OCI-LY1 (cell line): ENCODE data around the gene DPT.

Source experiments
- H2AFZ ChIP-seq: fragments of 200-600 bp; sonication (generic), shearing (Covaris generic); 2 replicates; pipeline ENCODE4 v1.6.0; 2014; ENCODE audit warnings: antibody characterized with exemption, mild to moderate bottlenecking, low read length
- H3F3A ChIP-seq: fragments of 200-600 bp; sonication (generic), shearing (Covaris generic); 2 replicates; pipeline ENCODE4 v1.6.0; 2014; ENCODE audit warnings: mild to moderate bottlenecking, antibody characterized with exemption, low read length, moderate library complexity; ENCODE audit not compliant: insufficient read depth
- H3K27ac ChIP-seq: fragments of 200-600 bp; sonication (generic); 2 replicates; pipeline ENCODE4 v1.5.1; 2014; ENCODE audit warnings: low read length, mixed run types, mild to moderate bottlenecking, low read depth; ENCODE audit not compliant: poor library complexity, severe bottlenecking
- H3K27me3 ChIP-seq: fragments of 200-600 bp; sonication (generic); 2 replicates; pipeline ENCODE4 v1.6.0; 2014; ENCODE audit warnings: antibody characterized with exemption, mild to moderate bottlenecking, low read length, moderate library complexity; ENCODE audit not compliant: insufficient read depth
- H3K36me3 ChIP-seq: fragments of 200-600 bp; sonication (generic); 2 replicates; pipeline ENCODE4 v1.6.1; 2014; ENCODE audit warnings: mild to moderate bottlenecking, antibody characterized with exemption, low read length, moderate library complexity, mixed read lengths; ENCODE audit not compliant: insufficient read depth
- H3K4me1 ChIP-seq: fragments of 200-600 bp; sonication (generic); 2 replicates; pipeline ENCODE4 v1.5.1; 2014; ENCODE audit warnings: mild to moderate bottlenecking, low read length, moderate library complexity; ENCODE audit not compliant: insufficient read depth, severe bottlenecking
- H3K4me2 ChIP-seq: fragments of 200-600 bp; sonication (generic), shearing (Covaris generic); 2 replicates; pipeline ENCODE4 v1.6.1; 2014; ENCODE audit warnings: low read length
- H3K4me3 ChIP-seq: fragments of 200-600 bp; sonication (generic); 2 replicates; pipeline ENCODE4 v1.5.1; 2014; ENCODE audit warnings: low read length, low read depth, mild to moderate bottlenecking, mixed read lengths; ENCODE audit not compliant: poor library complexity, severe bottlenecking
- H3K79me2 ChIP-seq: fragments of 200-600 bp; shearing (Covaris generic); 2 replicates; pipeline ENCODE4 v1.6.1; 2016; ENCODE audit warnings: mixed run types, low read length, mixed read lengths; ENCODE audit not compliant: insufficient read depth
- H3K9ac ChIP-seq: fragments of 200-600 bp; sonication (generic), shearing (Covaris generic); 2 replicates; pipeline ENCODE4 v1.6.1; 2014; ENCODE audit warnings: mild to moderate bottlenecking, low read length, mixed read lengths
- H3K9me2 ChIP-seq: fragments of 200-600 bp; sonication (generic), shearing (Covaris generic); 2 replicates; pipeline ENCODE4 v1.6.1; 2014; ENCODE audit warnings: low read depth, mild to moderate bottlenecking, low read length, mixed read lengths
- H3K9me3 ChIP-seq: fragments of 200-600 bp; shearing (Covaris generic); 2 replicates; pipeline ENCODE4 v1.6.1; 2014; ENCODE audit warnings: low read length, mixed read lengths
- H4K20me1 ChIP-seq: fragments of 200-600 bp; sonication (generic), shearing (Covaris generic); 2 replicates; pipeline ENCODE4 v1.6.0; 2016; ENCODE audit warnings: mild to moderate bottlenecking, low read length; ENCODE audit not compliant: insufficient read depth
- CTCF ChIP-seq: fragments of 200-600 bp; sonication (generic), shearing (Covaris generic); IDR thresholded peaks from 2 replicates; pipeline ENCODE4 v1.5.1; 2017; ENCODE audit warnings: mild to moderate bottlenecking, antibody characterized with exemption, low read length, moderate library complexity, mixed read lengths
- EZH2 ChIP-seq: fragments of 200-600 bp; sonication (generic), shearing (Covaris generic); IDR thresholded peaks from 2 replicates; pipeline ENCODE4 v1.8.0; 2017; ENCODE audit warnings: borderline replicate concordance, mixed run types, mild to moderate bottlenecking, antibody characterized with exemption, low read length, moderate library complexity, mixed read lengths

The DPT gene

GRCh38 chr1:168733241-168733640, 4.2 kb upstream of the DPT start:
- H3K36me3 ChIP-seq: no peaks in the 10 kb centered on the region
- TF ChIP-seq CTCF: no peak
- TF ChIP-seq EZH2: no peak
- no peaks in the 10 kb centered on the region for H3F3A ChIP-seq
- no peaks in the 10 kb centered on the region for H3K27me3 ChIP-seq
- H3K27ac ChIP-seq: no peak overlapping the region
- no peaks in the 10 kb centered on the region for H4K20me1 ChIP-seq
- no peaks in the 10 kb centered on the region for H3K4me1 ChIP-seq
- no peak overlapping the region for H3K4me3 ChIP-seq
- H3K9ac ChIP-seq: no peak overlapping the region
- H3K9me3 ChIP-seq: no peaks in the 10 kb centered on the region
- H3K9me2 ChIP-seq: no peaks in the 10 kb centered on the region
- no peak overlapping the region for H2AFZ ChIP-seq
- no peaks in the 10 kb centered on the region for H3K79me2 ChIP-seq
- H3K4me2 ChIP-seq: no peak overlapping the region

- Histone ChIP-seq H3K27me3 (no peaks in the 10 kb centered on the region), H3K4me2 (no peak overlapping the region), H3K9ac (no peak overlapping the region), H3K4me3 (no peak overlapping the region), H3K27ac (no peak overlapping the region), H3K79me2 (no peaks in the 10 kb centered on the region), H3K9me2 (no peaks in the 10 kb centered on the region), H4K20me1 (no peaks in the 10 kb centered on the region), H3K36me3 (no peaks in the 10 kb centered on the region), H3F3A (no peaks in the 10 kb centered on the region), H2AFZ (no peak overlapping the region), H3K9me3 (no peaks in the 10 kb centered on the region), H3K4me1 (no peaks in the 10 kb centered on the region)
- TF ChIP-seq EZH2 (no peak), CTCF (no peak)
Measured at GRCh38 chr1:168732736-168733135, 3.7 kb upstream of the DPT start.

GRCh38 chr1:168731244-168731953, 2.4 kb upstream of the DPT start:
- no peaks in the 10 kb centered on the region for H3K36me3 ChIP-seq
- H3K27ac ChIP-seq: no peak overlapping the region
- H3K9me2 ChIP-seq: no peaks in the 10 kb centered on the region
- H2AFZ ChIP-seq: no peak overlapping the region
- H3K9ac ChIP-seq: no peak overlapping the region
- no peaks in the 10 kb centered on the region for H3K79me2 ChIP-seq
- no peaks in the 10 kb centered on the region for H4K20me1 ChIP-seq
- no peaks in the 10 kb centered on the region for H3K4me1 ChIP-seq
- no peaks in the 10 kb centered on the region for H3K27me3 ChIP-seq
- H3F3A ChIP-seq: no peaks in the 10 kb centered on the region
- H3K4me2 ChIP-seq: no peak overlapping the region
- no peaks in the 10 kb centered on the region for H3K9me3 ChIP-seq
- no peak for TF ChIP-seq CTCF
- H3K4me3 ChIP-seq: no peak overlapping the region
